ENCODE results near the gene STRN4. TPM values are rescaled to one million over a fixed set of nuclear protein-coding genes. Genes with fewer than 3 reads are reported as not detected.
A peak's percentile ranks its signal among the peaks of the same experiment; 100 is the strongest.

The STRN4 gene
- total RNA-seq, 1 donor from 2014 or later = 52.7 TPM

DNA sequence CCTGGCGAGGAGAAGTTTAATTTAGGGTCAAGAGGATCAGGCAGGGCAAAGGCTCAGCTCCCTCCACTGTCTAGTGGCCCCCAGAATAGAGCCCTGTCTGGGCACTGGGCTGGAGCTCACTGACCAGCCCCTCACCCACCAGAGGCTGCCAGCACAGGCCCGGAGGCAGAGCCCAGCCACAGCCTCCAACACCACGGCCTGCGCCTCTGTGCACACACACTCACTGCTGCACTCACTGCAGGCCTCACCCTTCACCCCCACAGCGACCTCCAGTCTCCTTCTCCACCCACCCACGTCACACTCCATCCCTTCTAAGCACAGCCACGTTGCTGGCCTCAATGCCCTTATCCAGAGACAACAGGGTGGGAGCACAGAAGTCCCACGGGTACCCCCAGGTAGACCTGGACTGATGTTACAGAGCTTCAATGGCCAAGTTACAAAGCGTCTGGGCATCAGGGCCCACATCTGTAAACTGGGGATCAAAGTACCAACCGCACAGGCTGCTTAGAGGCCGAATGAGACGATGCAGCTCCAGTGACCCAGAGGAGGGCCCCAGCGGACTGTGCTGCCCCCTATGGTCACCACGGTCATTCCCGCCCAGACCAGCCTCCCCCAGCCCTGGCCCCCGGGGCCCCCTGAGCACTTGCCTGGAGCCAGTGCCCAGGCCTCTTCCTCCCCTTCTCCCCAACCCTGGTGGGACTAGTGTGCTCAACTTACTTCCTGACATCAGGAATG is 24.8 kb downstream of the STRN4 start:
- intact Hi-C loops (cut with micrococcal nuclease) = no loop called here
- peaks cover 34% of the 10 kb centered on the region for H3K4me1 ChIP-seq
- H3K36me3 ChIP-seq = peaks cover 69% of the 10 kb centered on the region
- TF ChIP-seq, protein P1, sequence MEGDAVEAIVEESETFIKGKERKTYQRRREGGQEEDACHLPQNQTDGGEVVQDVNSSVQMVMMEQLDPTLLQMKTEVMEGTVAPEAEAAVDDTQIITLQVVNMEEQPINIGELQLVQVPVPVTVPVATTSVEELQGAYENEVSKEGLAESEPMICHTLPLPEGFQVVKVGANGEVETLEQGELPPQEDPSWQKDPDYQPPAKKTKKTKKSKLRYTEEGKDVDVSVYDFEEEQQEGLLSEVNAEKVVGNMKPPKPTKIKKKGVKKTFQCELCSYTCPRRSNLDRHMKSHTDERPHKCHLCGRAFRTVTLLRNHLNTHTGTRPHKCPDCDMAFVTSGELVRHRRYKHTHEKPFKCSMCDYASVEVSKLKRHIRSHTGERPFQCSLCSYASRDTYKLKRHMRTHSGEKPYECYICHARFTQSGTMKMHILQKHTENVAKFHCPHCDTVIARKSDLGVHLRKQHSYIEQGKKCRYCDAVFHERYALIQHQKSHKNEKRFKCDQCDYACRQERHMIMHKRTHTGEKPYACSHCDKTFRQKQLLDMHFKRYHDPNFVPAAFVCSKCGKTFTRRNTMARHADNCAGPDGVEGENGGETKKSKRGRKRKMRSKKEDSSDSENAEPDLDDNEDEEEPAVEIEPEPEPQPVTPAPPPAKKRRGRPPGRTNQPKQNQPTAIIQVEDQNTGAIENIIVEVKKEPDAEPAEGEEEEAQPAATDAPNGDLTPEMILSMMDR (IDR thresholded peaks at IDR 0.05; ENCODE audit: borderline replicate concordance) = no peak
- no peaks in the 10 kb centered on the region for H3K27me3 ChIP-seq (ENCODE audit: low read depth)
- H3K9me3 ChIP-seq (replicated peaks) = no peaks in the 10 kb centered on the region
- DNase-seq = no peak
- H3K27ac ChIP-seq (replicated peaks) = no peak overlapping the region
- H3K4me3 ChIP-seq = no peak overlapping the region

DNA sequence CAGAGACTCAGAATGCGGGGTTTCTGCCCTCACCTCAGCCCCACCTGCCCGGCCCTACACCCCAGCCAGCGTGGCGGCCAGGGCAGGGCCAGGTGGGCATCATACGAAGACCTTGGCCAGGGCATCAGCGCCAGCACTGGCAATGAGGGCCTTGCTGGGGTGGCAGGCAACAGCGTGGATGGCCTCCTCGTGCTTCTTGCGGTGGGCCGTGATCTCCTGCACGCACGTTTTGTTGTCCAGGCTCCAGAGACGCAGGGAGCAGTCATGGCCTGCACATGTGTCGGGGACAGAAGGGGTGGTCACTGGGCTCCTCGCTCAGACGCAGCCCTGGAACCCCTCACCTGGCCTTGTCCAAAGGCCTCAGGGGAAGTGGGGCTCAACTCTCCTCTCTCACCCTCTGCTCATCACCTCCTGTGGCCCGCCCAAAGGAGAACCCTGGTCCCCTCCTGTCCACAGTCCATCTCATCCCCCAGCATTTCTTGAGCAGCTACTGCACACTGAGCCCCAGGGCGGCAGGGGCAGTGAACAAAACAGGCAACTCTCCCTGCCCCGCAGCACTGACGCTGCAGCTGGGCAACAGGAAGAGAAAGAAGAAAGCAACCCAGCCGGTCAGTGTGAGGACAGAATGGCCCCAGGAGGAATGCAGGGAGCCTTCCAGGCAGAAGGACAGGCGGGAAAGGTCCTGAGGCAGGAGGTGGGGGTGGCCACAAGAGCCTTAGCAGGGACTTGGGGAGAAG is 25.6 kb downstream of the STRN4 start:
- Histone ChIP-seq H3K27ac (replicated peaks) (no peak overlapping the region), H3K9me3 (replicated peaks) (no peaks in the 10 kb centered on the region), H3K4me3 (no peak overlapping the region), H3K4me1 (peaks cover 34% of the 10 kb centered on the region), H3K27me3 (ENCODE audit: low read depth) (no peaks in the 10 kb centered on the region), H3K36me3 (peaks cover 61% of the 10 kb centered on the region)
- DNase-seq = no peak
- intact Hi-C loops (cut with micrococcal nuclease) = no loop called here
- TF ChIP-seq, protein P1 (IDR thresholded peaks at IDR 0.05; ENCODE audit: borderline replicate concordance) = no peak

DNA sequence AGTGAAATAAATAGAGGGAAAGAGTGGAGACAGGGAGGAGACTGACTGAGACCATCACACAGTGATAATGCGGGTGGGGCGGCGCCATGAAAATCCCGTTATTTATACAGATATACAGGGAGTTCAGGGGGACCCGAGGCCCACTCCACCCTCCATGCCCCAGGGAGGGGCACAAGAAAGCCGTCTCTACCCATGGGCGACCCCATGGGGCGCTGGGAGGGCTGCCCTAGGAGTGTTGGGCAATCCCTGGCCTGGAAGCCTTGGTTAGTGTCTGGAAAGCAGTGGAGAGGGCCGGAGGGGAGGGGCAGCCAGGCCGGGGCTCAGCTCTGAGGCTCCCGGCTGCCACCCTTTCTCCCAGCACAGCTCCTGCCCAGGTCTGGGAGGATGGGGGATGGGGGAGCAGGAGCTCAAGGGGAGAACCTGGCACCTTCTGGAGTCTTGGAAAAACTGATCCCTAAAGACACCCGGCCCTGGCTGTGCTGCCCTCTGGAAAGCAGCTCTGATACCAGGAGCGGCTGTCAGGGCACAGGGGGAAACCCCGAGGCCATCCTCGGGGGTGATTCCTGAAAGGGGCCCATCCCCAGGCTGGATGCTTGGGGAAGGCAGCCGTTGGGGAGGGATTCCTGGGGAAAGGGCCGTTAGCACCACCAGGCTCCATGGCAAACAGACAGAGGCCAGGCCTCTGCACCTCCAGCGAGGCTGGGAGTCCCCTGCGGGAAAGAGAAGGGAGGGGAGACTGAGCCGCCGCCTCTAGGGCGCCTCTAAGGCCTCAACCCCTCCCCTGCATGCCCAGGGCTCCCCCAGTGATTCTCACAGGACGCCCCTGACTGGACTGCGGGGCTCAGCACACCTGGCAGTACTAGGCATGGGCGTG is 26.4 kb downstream of the STRN4 start:
- Histone ChIP-seq H3K4me1 (peaks cover 42% of the 10 kb centered on the region), H3K9me3 (replicated peaks) (no peaks in the 10 kb centered on the region), H3K27ac (replicated peaks) (no peak overlapping the region), H3K27me3 (ENCODE audit: low read depth) (no peaks in the 10 kb centered on the region), H3K36me3 (peaks cover 53% of the 10 kb centered on the region), H3K4me3 (no peak overlapping the region)
- intact Hi-C loops (cut with micrococcal nuclease) = no loop called here
- no peak for DNase-seq
- TF ChIP-seq, protein P1 (IDR thresholded peaks at IDR 0.05; ENCODE audit: borderline replicate concordance) = no peak

DNA sequence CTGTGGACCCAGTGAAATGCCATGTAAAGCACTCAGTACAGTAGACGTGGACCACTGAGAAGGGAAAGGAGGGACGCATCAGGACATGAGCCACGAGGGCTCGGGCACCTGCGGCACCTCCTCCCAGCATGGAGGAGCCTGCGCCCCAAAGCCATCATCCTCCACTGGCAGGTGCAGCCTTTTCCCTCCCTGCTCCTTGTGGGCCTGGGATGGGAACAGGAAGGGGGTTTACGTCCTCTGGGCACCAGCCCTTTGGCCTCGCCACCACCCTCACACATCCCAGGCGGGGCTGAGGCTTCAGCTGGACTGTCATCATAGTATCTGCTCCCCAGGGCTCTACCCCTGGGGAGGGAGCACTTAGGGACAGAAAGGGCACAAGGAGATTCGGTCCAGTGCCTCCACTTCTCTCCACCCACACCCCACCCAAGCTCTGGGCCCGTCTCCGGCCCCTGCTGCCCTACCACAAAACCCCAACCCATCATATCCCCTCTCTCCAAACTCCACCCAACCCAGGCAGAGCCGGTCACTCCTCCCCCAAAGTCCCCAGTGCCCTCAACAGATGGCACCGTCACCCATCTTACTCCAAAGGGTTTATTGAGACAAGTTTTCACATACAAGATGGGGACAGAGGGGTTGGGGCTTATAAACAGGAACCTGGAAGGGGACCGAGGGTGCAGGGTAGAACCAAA is 27.2 kb downstream of the STRN4 start:
- intact Hi-C loops (cut with micrococcal nuclease) = no loop called here
- H3K9me3 ChIP-seq (replicated peaks) = no peaks in the 10 kb centered on the region
- TF ChIP-seq, protein P1 (IDR thresholded peaks at IDR 0.05; ENCODE audit: borderline replicate concordance) = no peak
- H3K36me3 ChIP-seq = peaks cover 45% of the 10 kb centered on the region
- DNase-seq = no peak
- peak overlapping the region; percentile 90 for H3K27ac ChIP-seq (replicated peaks)
- no peaks in the 10 kb centered on the region for H3K27me3 ChIP-seq (ENCODE audit: low read depth)
- peaks cover 48% of the 10 kb centered on the region for H3K4me1 ChIP-seq
- H3K4me3 ChIP-seq = no peak overlapping the region
